HepG2 (cell line): ENCODE measurements around the gene DIPK1B. TPM values are rescaled to one million over a fixed set of nuclear protein-coding genes. Genes with fewer than 3 reads are reported as not detected.

Experiments
- ATAC-seq: fragments of 200-7000 bp; cut with Tn5 transposase; 3 replicates; pipeline ENCODE4 v1.9.1; 2020; ENCODE audit warnings: mild to moderate bottlenecking, moderate library complexity
- BruUV-seq: library from RNA; stranded (reverse); fragments of 400-500 nt; replicated peaks from 2 replicates; lab custom pipeline; 2021; lab: Mats Ljungman, UMichigan
- CTCF ChIA-PET: fragments of 300-600 bp; formaldehyde crosslinking; extraction: SDS; loops from one replicate; lab custom pipeline; 2021; ENCODE audit warnings: low total read pairs, inconsistent platforms, low intra/inter-chr PET ratio; lab: Yijun Ruan, JAX
- POLR2A ChIA-PET: fragments of 350-600 bp; sonication (Branson Sonifier 250); formaldehyde crosslinking; loops from one replicate; lab custom pipeline; 2020; ENCODE audit warnings: antibody characterized with exemption, inconsistent platforms; lab: Yijun Ruan, JAX
- DNase-seq: peaks from one replicate; pipeline ENCODE4 v3.0.0-alpha.2; 2015; ENCODE audit warnings: low spot score
- FAIRE-seq: peaks from 3 replicates; lab custom pipeline; 2011; peaks lifted over from hg19 to GRCh38; lab: Jason Lieb, UNC
- H2AFZ ChIP-seq: one replicate; pipeline ENCODE4 v1.6.1; 2011; ENCODE audit warnings: low read length, inconsistent platforms
- H3K27ac ChIP-seq: fragments of 300-600 bp; 3 replicates; pipeline ENCODE4 v1.8.0; 2011; ENCODE audit warnings: mixed run types, mild to moderate bottlenecking, mixed read lengths, low read length, inconsistent platforms; ENCODE audit not compliant: insufficient read depth; ENCODE audit errors: extremely low read length
- H3K27me3 ChIP-seq, 2 experiments: fragments of 200-600 bp in 1 of 2; 2 replicates in 1 of 2; 3 replicates in 1 of 2; pipeline versions ENCODE4 v1.6.0 to v1.8.0; 2011; ENCODE audit warnings: low read length in 2 of 2, mild to moderate bottlenecking in 2 of 2, moderate library complexity in 2 of 2, inconsistent platforms in 1 of 2; ENCODE audit not compliant: insufficient read depth in 2 of 2, control insufficient read depth in 1 of 2
- H3K36me3 ChIP-seq, 2 experiments: fragments of 200-600 bp in 1 of 2; replicated peaks in 1 of 2; 2 replicates in 1 of 2; 3 replicates in 1 of 2; pipeline versions ENCODE4 v1.5.1 to v1.8.0; 2011; ENCODE audit warnings: low read length in 2 of 2, inconsistent platforms in 1 of 2; ENCODE audit not compliant: insufficient read depth in 2 of 2, control insufficient read depth in 1 of 2
- H3K4me1 ChIP-seq: 2 replicates; pipeline ENCODE4 v1.5.1; 2012; ENCODE audit warnings: low read length, inconsistent platforms; ENCODE audit not compliant: insufficient read depth
- H3K4me2 ChIP-seq: 2 replicates; pipeline ENCODE4 v1.6.0; 2011; ENCODE audit warnings: low read depth, low read length, inconsistent platforms
- H3K4me3 ChIP-seq, 3 experiments: fragments of 200-600 bp in 1 of 3; sonication (generic), shearing (Covaris generic) in 1 of 3; replicated peaks in 1 of 3; 2 replicates each; pipeline ENCODE4 v1.5.1; 2011 to 2016; ENCODE audit warnings: low read length in 3 of 3, inconsistent platforms in 2 of 3, low read depth in 2 of 3, mild to moderate bottlenecking in 2 of 3, control low read depth in 1 of 3, mixed read lengths in 1 of 3; ENCODE audit not compliant: insufficient read depth in 1 of 3
- H3K79me2 ChIP-seq: one replicate; pipeline ENCODE4 v1.6.1; 2011; ENCODE audit warnings: low read length, inconsistent platforms; ENCODE audit not compliant: insufficient read depth
- H3K9ac ChIP-seq: 2 replicates; pipeline ENCODE4 v1.6.0; 2011; ENCODE audit warnings: mild to moderate bottlenecking, low read depth, low read length, inconsistent platforms; ENCODE audit not compliant: insufficient read depth
- H3K9me3 ChIP-seq: 2 replicates; pipeline ENCODE4 v1.5.1; 2012; ENCODE audit warnings: mild to moderate bottlenecking, low read length
- H4K20me1 ChIP-seq: 2 replicates; pipeline ENCODE4 v1.6.0; 2011; ENCODE audit warnings: inconsistent platforms, mild to moderate bottlenecking, low read length, moderate library complexity; ENCODE audit not compliant: insufficient read depth
- HES4 ChIP-seq: sonication (generic); formaldehyde crosslinking; IDR thresholded peaks from 2 replicates; pipeline ENCODE4 v1.9.0; 2021; ENCODE audit warnings: mild to moderate bottlenecking, missing genetic modification reagents, borderline replicate concordance
- HNF4G ChIP-seq, 2 experiments: sonication (generic) in 1 of 2; formaldehyde crosslinking in 1 of 2; IDR thresholded peaks; 2 replicates each; pipeline versions ENCODE4 v1.4.0 to v1.6.1; 2011 to 2020; ENCODE audit warnings: borderline replicate concordance in 2 of 2, low read depth in 2 of 2, mild to moderate bottlenecking in 2 of 2, low read length in 1 of 2, missing genetic modification reagents in 1 of 2, moderate library complexity in 1 of 2
- HOXD1 ChIP-seq: sonication (generic); formaldehyde crosslinking; IDR thresholded peaks from 2 replicates; pipeline ENCODE4 v1.5.0; 2020; ENCODE audit warnings: missing genetic modification reagents
- ISX ChIP-seq: sonication (generic); formaldehyde crosslinking; conservative IDR thresholded peaks from 2 replicates; pipeline ENCODE4 v1.5.0; 2020; ENCODE audit warnings: missing genetic modification reagents
- MAF1 ChIP-seq: sonication (generic); formaldehyde crosslinking; IDR thresholded peaks from 2 replicates; pipeline ENCODE4 v1.5.0; 2020; ENCODE audit warnings: missing genetic modification reagents, borderline replicate concordance
- MAFG ChIP-seq: sonication (generic); formaldehyde crosslinking; IDR thresholded peaks from 2 replicates; pipeline ENCODE4 v1.5.1; 2020; ENCODE audit warnings: mild to moderate bottlenecking, missing genetic modification reagents
- SMAD3 ChIP-seq: sonication (generic); formaldehyde crosslinking; IDR thresholded peaks from 2 replicates; pipeline ENCODE4 v1.4.0; 2020; ENCODE audit warnings: missing genetic modification reagents
- TCF12 ChIP-seq, 2 experiments: fragments of 450-650 bp in 1 of 2; sonication (generic) in 1 of 2; formaldehyde crosslinking in 1 of 2; IDR thresholded peaks; 2 replicates each; pipeline versions ENCODE4 v1.6.1 to v1.8.0; 2017 to 2022; ENCODE audit warnings: antibody characterized with exemption in 1 of 2, mild to moderate bottlenecking in 1 of 2, missing genetic modification reagents in 1 of 2, moderate library complexity in 1 of 2
- ZBTB44 ChIP-seq: sonication (generic); formaldehyde crosslinking; IDR thresholded peaks from 2 replicates; pipeline ENCODE4 v1.4.0; 2020; ENCODE audit warnings: missing genetic modification reagents
- ZNF121 ChIP-seq: sonication (generic); formaldehyde crosslinking; IDR thresholded peaks from 2 replicates; pipeline ENCODE4 v1.5.0; 2020; ENCODE audit warnings: mild to moderate bottlenecking, missing genetic modification reagents
- ZNF639 ChIP-seq: conservative IDR thresholded peaks from 2 replicates; pipeline ENCODE4 v1.6.1; 2018; ENCODE audit warnings: missing genetic modification reagents
- ZNF772 ChIP-seq: sonication (generic); formaldehyde crosslinking; IDR thresholded peaks from 2 replicates; pipeline ENCODE4 v1.5.0; 2020; ENCODE audit warnings: mild to moderate bottlenecking, missing genetic modification reagents
- ZNF777 ChIP-seq: sonication (generic); formaldehyde crosslinking; IDR thresholded peaks from 2 replicates; pipeline ENCODE4 v1.4.0; 2020; ENCODE audit warnings: missing genetic modification reagents
- WGBS: methylation state at CpG from one replicate; pipeline ENCODE4 v1.1.6; 2017; ENCODE audit warnings: low lambda C conversion rate; 5-methylcytosine and 5-hydroxymethylcytosine counted together
- in situ Hi-C: cut with HindIII; loops from 2 replicates; pipeline ENCODE4 v1.10.0; 2017; ENCODE audit warnings: low pct_unique_long_range_greater_than_20kb; ENCODE audit not compliant: extremely low pct_ligation_motif_present
- intact Hi-C: fragments of 100-400 bp; cut with micrococcal nuclease; formaldehyde crosslinking; loops from one replicate; pipeline ENCODE4 v1.10.0; 2022; ENCODE audit not compliant: unreplicated experiment
- polyA plus RNA-seq, 8 experiments: library from polyadenylated mRNA; depleted of rRNA in 3 of 8; stranded (reverse) in 7 of 8; unstranded in 1 of 8; fragments of >200 nt; fragmentation: Illumina TruSeq in 4 of 8; extraction: Trizol in 4 of 8; gene quantifications; 2 replicates each; pipeline versions ENCODE4 v1.2.1 to v1.2.3, GENCODE V29; 2011 to 2016; ENCODE audit warnings: low read depth in 4 of 8, missing spikeins in 1 of 8, mixed read lengths in 1 of 8; ENCODE audit not compliant: insufficient read depth in 1 of 8
- total RNA-seq, 5 experiments: library from RNA; depleted of rRNA; stranded (reverse); fragments of >200 nt; fragmentation: Illumina TruSeq; extraction: Trizol; gene quantifications; 2 replicates each; pipeline ENCODE4 v1.2.3, GENCODE V29; 2016; ENCODE audit warnings: low read depth in 1 of 5

The DIPK1B gene
- total and polyA plus RNA-seq, 2 of the 13 experiments (the other 11 are each of a cell fraction or from before 2014, with no cell fraction given): 0.18 to 3.9 TPM

GRCh38 chr9:136713550-136713949 is 1.2 kb downstream of the DIPK1B start (continued):
- no peak for TF ChIP-seq HNF4G (IDR thresholded peaks at IDR 0.05; ENCODE audit: borderline replicate concordance, low read depth, low read length)
- no peak for TF ChIP-seq HNF4G (CRISPR knock-in tag; IDR thresholded peaks at IDR 0.05; ENCODE audit: borderline replicate concordance, low read depth)

GRCh38 chr9:136714096-136714892 is 1.9 kb downstream of the DIPK1B start:
- no peak overlapping the region for H3K4me2 ChIP-seq
- intact Hi-C loops: no loop called here
- ATAC-seq: no peak
- BruUV-seq: no TSS peak
- H3K27me3 ChIP-seq: peaks cover 4 to 30% of the 10 kb centered on the region in 2 experiments; a peak in 3 of 5 replicates
- H3K9ac ChIP-seq: no peak overlapping the region
- ChIA-PET POLR2A (interaction anchor here (3.8 kb wide), 1 partner anchor 14 kb away, joined by 17 read pairs; no protein-coding TSS in a partner anchor), CTCF (no interaction called here)
- peak overlapping the region in 1 of 3 experiments; percentile 66; a peak in 1 of 6 replicates for H3K4me3 ChIP-seq
- peaks cover 22% of the 10 kb centered on the region for H3K4me1 ChIP-seq
- H3K27ac ChIP-seq: no peak overlapping the region
- H3K9me3 ChIP-seq: no peaks in the 10 kb centered on the region
- in situ Hi-C loops: no loop called here
- H2AFZ ChIP-seq: no peak overlapping the region
- H3K79me2 ChIP-seq: no peaks in the 10 kb centered on the region
- FAIRE-seq: no peak
- no peak for DNase-seq
- no peaks in the 10 kb centered on the region for H3K36me3 ChIP-seq
- H4K20me1 ChIP-seq: no peaks in the 10 kb centered on the region
- TF ChIP-seq ZNF121 (CRISPR knock-in tag): peak; percentile 81
- TF ChIP-seq ZNF777 (CRISPR knock-in tag): no peak
- 74% methylated on average over 9 of the region's 17 CpGs for WGBS

GRCh38 chr9:136714893-136715274 is 2.5 kb downstream of the DIPK1B start:
- H4K20me1 ChIP-seq: no peaks in the 10 kb centered on the region
- H3K4me2 ChIP-seq: no peak overlapping the region
- ChIA-PET POLR2A (interaction anchor here (3.8 kb wide), 1 partner anchor 13 kb away, joined by 17 read pairs; no protein-coding TSS in a partner anchor), CTCF (no interaction called here)
- H3K27me3 ChIP-seq: peaks cover 3 to 24% of the 10 kb centered on the region in 2 experiments; a peak in 3 of 5 replicates
- H3K4me3 ChIP-seq: no peak overlapping the region
- no peak overlapping the region for H2AFZ ChIP-seq
- BruUV-seq: no TSS peak
- FAIRE-seq (no peak), DNase-seq (no peak), ATAC-seq (no peak)
- no peak overlapping the region for H3K27ac ChIP-seq
- no peaks in the 10 kb centered on the region for H3K9me3 ChIP-seq
- H3K79me2 ChIP-seq: no peaks in the 10 kb centered on the region
- 20% methylated on average over 2 of the region's 8 CpGs for WGBS
- no peak overlapping the region for H3K9ac ChIP-seq
- intact Hi-C loops: no loop called here
- peaks cover 20% of the 10 kb centered on the region for H3K4me1 ChIP-seq
- in situ Hi-C loops: no loop called here
- no peaks in the 10 kb centered on the region for H3K36me3 ChIP-seq
- no peak for TF ChIP-seq ZNF772 (CRISPR knock-in tag)
- TF ChIP-seq SMAD3 (CRISPR knock-in tag): no peak
- TF ChIP-seq MAF1 (CRISPR knock-in tag): no peak
- no peak for TF ChIP-seq HES4 (CRISPR knock-in tag)
- no peak for TF ChIP-seq ZBTB44 (CRISPR knock-in tag)
- TF ChIP-seq MAFG (CRISPR knock-in tag): no peak
- TF ChIP-seq ZNF639 (CRISPR knock-in tag): no peak
- no peak for TF ChIP-seq TCF12 (IDR thresholded peaks at IDR 0.05)
- no peak for TF ChIP-seq TCF12 (CRISPR knock-in tag; IDR thresholded peaks at IDR 0.05)
- no peak for TF ChIP-seq HOXD1 (CRISPR knock-in tag)
- no peak for TF ChIP-seq ISX (CRISPR knock-in tag)
